Suprapubic skin (tissue), 3 donors: ENCODE measurements around the gene DDX50.

Source experiments
- EP300 ChIP-seq: sonication (generic); formaldehyde crosslinking; IDR thresholded peaks from one replicate; pipeline ENCODE4 v1.6.1; 2017; ENCODE audit warnings: antibody characterized with exemption
- POLR2A ChIP-seq, 2 donors: fragments of 450-650 bp; IDR thresholded peaks; one replicate each; pipeline ENCODE4 v1.6.1; 2017; ENCODE audit warnings: antibody characterized with exemption in 2 of 2, mild to moderate bottlenecking in 2 of 2, moderate library complexity in 2 of 2
- TF ChIP-seq, protein P1 (sequence below), 2 donors: fragments of 200-600 bp in 1 of 2; fragments of 450-650 bp in 1 of 2; sonication (generic) in 1 of 2; IDR thresholded peaks; one replicate each; pipeline ENCODE4 v1.5.1; 2016 to 2019; ENCODE audit warnings: antibody characterized with exemption in 2 of 2, mild to moderate bottlenecking in 1 of 2, moderate library complexity in 1 of 2

DNA sequence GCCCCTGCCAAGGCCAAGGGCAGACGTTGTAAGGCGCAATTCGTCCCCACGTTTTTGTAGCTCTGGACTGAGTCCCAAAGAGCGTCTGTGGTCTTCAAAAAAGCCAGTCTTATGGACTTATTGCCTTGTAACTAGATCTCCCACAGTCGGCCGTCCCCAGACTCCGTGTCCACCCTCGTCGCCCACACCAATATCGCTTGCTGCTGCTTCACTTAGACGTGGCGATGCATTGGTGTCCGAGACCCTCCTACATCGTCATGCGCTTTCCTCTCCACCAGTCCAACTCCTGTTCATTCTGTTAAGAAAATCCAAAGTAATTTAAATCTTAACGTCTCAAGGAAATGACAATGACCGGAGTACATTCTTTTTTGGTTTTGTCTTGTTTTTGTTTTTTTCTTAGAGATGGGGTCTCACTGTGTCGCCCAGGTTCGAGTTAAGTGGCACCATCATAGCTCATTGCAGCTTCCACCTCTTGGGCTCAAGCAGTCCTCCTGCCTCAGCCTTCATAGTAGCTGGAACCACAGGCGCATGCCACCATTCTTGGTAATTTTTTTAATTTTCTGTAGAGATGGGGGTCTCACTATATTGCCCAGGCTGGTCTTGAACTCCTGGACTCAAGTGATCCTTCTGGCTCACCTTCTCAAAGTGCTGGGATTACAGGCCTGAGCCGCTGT is 88.3 kb downstream of the DDX50 start:
- TF ChIP-seq, protein P1, sequence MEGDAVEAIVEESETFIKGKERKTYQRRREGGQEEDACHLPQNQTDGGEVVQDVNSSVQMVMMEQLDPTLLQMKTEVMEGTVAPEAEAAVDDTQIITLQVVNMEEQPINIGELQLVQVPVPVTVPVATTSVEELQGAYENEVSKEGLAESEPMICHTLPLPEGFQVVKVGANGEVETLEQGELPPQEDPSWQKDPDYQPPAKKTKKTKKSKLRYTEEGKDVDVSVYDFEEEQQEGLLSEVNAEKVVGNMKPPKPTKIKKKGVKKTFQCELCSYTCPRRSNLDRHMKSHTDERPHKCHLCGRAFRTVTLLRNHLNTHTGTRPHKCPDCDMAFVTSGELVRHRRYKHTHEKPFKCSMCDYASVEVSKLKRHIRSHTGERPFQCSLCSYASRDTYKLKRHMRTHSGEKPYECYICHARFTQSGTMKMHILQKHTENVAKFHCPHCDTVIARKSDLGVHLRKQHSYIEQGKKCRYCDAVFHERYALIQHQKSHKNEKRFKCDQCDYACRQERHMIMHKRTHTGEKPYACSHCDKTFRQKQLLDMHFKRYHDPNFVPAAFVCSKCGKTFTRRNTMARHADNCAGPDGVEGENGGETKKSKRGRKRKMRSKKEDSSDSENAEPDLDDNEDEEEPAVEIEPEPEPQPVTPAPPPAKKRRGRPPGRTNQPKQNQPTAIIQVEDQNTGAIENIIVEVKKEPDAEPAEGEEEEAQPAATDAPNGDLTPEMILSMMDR (IDR thresholded peaks at IDR 0.05), result no peak
- TF ChIP-seq POLR2A (IDR thresholded peaks at IDR 0.05), result no peak
- TF ChIP-seq EP300, result no peak
